OCI-LY3 (cell line): ENCODE results near the gene PTBP3.

Experiments used
- EZH2phosphoT487 ChIP-seq: fragments of 200-600 bp; shearing (Covaris generic); IDR thresholded peaks from 2 replicates; pipeline ENCODE4 v1.6.1; 2018; ENCODE audit warnings: antibody characterized with exemption, mixed run types, low read depth
- TF ChIP-seq, protein P1 (sequence below): fragments of 200-600, 300-600 bp; sonication (generic); IDR thresholded peaks from 2 replicates; pipeline ENCODE4 v1.5.1; 2014; ENCODE audit warnings: antibody characterized with exemption, low read length, low read depth

DNA sequence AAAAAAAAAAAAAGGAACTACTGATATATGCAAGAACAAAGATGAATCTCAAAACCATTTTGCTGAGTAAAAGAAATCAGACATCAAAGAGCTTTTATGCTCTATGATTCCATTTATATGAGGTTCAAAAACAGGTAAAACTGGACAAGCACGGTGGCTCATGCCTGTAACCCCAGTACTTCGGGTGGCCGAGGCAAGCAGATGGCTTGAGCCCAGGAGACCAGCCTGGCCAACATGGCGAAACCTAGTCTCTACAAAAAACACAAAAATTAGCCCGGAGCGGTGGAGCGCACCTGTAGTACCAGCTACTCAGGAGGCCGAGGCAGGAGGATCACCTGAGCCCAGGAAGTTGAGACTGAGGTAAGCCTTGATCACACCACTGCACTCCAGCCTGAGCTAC lies 7.8 kb downstream of the PTBP3 start:
- TF ChIP-seq, protein P1, sequence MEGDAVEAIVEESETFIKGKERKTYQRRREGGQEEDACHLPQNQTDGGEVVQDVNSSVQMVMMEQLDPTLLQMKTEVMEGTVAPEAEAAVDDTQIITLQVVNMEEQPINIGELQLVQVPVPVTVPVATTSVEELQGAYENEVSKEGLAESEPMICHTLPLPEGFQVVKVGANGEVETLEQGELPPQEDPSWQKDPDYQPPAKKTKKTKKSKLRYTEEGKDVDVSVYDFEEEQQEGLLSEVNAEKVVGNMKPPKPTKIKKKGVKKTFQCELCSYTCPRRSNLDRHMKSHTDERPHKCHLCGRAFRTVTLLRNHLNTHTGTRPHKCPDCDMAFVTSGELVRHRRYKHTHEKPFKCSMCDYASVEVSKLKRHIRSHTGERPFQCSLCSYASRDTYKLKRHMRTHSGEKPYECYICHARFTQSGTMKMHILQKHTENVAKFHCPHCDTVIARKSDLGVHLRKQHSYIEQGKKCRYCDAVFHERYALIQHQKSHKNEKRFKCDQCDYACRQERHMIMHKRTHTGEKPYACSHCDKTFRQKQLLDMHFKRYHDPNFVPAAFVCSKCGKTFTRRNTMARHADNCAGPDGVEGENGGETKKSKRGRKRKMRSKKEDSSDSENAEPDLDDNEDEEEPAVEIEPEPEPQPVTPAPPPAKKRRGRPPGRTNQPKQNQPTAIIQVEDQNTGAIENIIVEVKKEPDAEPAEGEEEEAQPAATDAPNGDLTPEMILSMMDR, result no peak
- TF ChIP-seq EZH2phosphoT487, result no peak
